Endothelial cell of umbilical vein (primary cell): ENCODE measurements around the gene SPRY4.

Experiments used
- CTCF ChIP-seq, 2 donors: IDR thresholded peaks; 1 replicate in 1 of 2; 2 replicates in 1 of 2; pipeline ENCODE4 v1.5.1; 2011; ENCODE audit warnings: low read length in 2 of 2, mild to moderate bottlenecking in 2 of 2, moderate library complexity in 2 of 2, control low read depth in 1 of 2, inconsistent platforms in 1 of 2, low read depth in 1 of 2; ENCODE audit not compliant: insufficient read depth in 1 of 2; ENCODE audit errors: extremely low read depth in 1 of 2
- MYC ChIP-seq: IDR thresholded peaks from one replicate; pipeline ENCODE4 v1.6.1; 2011; ENCODE audit warnings: mild to moderate bottlenecking, low read depth, low read length
- POLR2A ChIP-seq: IDR thresholded peaks from 2 replicates; pipeline ENCODE4 v1.6.1; 2012; ENCODE audit warnings: low read depth, mild to moderate bottlenecking, control low read depth, low read length
- TF ChIP-seq, protein P1 (sequence below): IDR thresholded peaks from 2 replicates; pipeline ENCODE4 v1.6.1; 2011; ENCODE audit not compliant: insufficient read depth, insufficient read length

- TF ChIP-seq, protein P1, sequence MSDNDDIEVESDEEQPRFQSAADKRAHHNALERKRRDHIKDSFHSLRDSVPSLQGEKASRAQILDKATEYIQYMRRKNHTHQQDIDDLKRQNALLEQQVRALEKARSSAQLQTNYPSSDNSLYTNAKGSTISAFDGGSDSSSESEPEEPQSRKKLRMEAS: no peak
- TF ChIP-seq MYC (no peak), CTCF (IDR thresholded peaks at IDR 0.05; ENCODE audit: extremely low read depth in 1 of 2, insufficient read depth in 1 of 2, low read depth in 1 of 2, low read length in 2 of 2) (no peak), POLR2A (no peak)
Observed at GRCh38 chr5:142334538-142334937, 9.7 kb upstream of the SPRY4 start.
